Measurements from ENCODE around the gene MICALL1.
"Not testable (repeated sequence)": the region's sequence is repeated elsewhere in the genome, so short reads cannot be mapped to it uniquely, and the experiment has no call there.

The MICALL1 gene

DNA sequence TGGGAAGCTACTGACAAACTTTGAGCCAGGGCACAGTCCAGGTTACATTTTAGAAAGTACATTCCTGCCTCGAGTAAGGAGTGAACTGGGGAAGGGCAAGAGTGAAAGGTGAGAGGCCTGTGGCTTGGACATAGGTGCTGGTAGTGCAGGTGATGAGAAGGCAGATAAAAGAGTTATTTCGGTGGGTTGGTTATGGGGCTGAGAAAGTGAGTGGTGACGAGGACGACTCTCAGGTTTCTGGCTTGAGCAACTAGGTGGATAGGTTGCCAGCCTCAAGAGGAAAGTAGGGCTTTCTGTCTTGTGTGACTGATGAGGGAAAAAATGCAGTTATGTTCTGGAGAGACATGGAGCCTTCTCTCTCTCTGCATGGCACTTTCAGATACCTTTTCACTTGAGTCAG lies 51.1 kb downstream of the MICALL1 start:
- DNase-seq (ENCODE audit: low spot score): no peak

DNA sequence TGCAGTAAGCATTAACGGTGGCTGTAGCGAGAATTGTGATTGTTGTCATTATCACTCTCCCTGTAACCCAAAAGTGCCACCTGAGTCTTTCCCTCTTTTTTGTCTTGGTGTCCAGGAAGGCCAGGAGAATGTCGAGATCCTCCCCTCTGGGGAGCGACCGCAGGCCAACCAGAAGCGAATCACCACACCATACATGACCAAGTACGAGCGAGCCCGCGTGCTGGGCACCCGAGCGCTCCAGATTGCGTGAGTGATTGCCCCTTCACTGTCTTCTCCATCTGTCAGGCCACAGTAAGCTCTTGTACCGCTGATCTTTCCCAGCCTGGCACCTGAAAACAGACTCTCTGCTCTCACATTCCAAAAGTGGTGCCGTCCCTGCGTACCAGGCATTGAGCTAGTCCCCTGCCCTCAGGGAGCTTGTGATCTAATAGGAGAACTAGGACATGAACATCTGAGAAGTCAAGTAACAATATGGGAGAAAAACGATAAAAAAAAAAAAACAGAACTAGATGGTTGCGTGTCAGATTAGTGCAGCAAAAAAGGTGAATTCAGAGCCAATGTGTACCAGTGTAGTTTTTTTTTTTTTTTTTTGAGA lies 53.2 kb downstream of the MICALL1 start:
- DNase-seq (ENCODE audit: low spot score): no peak

DNA sequence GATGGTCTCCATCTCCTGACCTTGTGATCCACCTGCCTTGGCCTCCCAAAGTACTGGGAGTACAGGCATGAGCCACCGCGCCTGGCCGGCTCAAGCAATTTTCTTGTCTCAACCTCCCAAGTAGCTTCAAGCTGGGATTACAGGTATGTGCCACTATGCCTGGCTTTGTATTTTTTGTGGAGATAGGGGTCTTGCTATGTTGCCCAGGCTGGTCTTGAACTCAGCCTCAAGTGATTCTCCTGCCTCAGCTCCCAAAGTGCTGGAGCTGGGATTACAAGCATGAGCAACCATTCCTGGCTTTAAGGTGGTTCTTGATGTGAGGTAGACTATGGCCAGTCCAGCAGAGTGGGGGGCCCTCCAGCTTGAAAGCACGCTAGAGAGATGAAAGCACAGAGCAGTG lies 55.0 kb downstream of the MICALL1 start:
- no peak for DNase-seq (ENCODE audit: low spot score)

DNA sequence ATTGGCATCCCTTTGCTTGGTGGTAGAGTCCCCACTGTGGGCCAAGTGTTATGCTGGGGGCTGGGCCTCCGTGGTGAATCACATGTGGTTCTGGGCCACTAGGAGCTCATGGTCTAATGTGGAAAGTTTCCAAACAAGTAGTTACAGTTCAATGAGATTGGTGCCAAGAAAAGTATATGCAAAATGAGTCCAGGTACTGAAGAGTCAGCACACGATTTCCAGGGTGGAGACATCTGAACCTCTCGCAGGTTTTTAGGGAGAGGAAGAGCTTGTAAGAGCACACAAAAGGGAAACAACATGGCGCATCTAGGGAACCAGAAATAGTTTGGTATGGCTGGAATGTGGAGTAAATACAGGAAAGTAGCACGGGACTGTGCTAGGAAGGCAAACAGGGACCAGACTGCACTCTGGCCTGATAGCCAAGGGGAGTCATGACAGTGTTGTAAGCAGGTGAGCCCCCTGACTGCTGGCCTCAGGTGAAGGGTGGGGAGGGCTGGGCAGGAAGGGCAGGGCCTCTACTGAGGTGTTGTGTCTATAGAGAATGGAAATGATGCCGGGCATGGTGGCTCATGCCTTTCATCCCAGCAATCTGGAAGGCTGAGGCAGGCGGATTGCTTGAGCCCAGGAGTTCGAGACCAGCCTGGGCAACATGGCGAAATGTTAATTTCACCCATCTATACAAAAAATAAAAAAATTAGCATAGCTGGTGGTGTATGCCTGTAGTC lies 60.0 kb downstream of the MICALL1 start:
- DNase-seq (ENCODE audit: low spot score): no peak

DNA sequence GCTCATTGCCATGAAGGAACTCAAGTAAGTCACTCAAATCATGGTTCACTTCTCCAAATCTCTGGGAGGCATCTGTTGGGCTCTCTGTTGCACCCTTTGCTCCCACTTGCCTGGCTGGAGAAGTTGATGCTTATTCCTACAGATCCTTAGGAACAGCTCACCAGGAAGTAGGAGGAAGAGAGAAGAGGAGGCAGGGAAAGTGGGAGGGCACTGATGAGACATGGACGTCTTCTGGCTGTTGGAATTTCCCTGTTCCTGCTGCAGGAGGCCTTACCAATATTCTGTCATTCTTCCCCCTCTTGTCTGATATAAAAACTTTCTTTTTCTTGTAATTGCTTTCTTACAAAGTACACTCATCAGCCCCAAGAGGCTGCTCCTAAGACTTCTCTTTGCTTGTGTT lies 61.0 kb downstream of the MICALL1 start:
- DNase-seq (ENCODE audit: low spot score): no peak

DNA sequence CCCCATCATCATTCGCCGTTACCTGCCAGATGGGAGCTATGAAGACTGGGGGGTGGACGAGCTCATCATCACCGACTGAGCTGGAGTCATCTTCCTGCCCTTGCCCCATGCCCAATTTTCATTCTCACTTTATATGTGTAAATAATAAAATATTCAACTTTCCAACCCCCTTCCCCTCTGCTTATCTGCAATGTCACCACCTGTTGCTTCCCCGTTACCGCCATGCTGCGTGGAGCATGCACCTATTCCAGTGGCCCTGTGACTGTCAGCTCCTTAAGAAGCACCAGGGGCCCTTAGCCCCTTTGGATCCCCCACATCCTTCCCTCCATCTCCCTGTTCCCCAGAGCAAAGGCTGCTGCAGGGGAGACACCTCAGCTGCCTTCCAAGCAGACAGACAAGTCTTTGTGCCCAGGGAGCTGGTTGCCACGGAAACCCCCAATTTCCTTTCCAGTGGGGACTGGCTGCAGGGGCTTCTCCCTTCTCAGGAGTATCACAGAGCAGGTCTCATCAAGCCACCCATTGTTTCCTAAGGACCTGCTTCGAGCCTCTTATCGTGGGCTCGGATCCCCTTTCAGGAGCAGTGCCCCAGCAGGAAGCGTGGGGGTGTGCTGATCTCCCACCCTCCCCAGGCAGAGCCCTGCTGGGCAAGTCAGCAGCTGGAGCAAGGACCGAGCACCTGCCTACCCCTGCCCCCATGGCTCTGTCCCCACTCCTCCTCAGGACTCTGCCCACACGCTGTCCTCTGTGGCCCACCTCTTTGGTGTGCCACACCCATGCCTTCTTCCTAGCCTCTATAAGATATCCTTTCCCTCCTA lies 61.7 kb downstream of the MICALL1 start:
- DNase-seq (ENCODE audit: low spot score): no peak

DNA sequence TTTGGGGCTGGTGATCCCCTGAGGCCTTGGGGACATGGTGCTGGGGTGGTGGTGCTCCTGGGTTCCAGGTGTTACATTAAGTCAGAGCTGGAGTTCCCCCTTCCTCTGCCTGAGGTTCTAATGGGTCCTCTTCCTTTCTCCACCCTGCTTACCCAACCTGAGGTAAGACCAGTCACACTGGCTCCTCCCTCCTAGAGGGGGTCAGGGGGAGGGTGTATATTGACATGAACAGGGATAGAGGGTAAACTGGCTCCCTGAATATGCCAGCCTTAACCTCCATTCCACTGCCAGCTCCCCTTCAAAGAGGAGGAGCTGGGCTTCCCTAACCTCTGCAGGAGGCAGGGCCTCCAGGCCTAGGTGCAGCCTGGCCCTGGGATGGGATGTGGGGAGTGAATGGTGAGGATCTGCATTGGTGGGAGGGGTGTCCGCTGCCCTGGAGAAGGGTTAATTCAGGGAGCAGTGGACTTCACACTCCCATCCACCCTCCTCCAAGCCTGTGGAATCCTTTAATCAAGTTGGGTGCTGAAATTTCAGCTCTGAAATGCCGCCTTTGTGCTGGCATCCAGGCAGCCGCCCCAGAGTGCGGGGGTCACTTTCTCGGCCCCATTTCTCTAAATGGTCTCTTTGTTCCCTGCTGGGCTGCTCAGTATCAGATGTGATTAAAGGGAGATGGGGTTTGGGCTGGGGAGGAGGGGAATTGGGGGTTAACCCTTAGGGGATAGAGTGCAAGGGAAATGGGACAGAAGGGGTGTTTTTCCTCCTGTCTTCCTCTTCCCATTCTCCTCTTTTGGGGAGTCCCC lies 62.6 kb downstream of the MICALL1 start:
- DNase-seq (ENCODE audit: low spot score): no peak

DNA sequence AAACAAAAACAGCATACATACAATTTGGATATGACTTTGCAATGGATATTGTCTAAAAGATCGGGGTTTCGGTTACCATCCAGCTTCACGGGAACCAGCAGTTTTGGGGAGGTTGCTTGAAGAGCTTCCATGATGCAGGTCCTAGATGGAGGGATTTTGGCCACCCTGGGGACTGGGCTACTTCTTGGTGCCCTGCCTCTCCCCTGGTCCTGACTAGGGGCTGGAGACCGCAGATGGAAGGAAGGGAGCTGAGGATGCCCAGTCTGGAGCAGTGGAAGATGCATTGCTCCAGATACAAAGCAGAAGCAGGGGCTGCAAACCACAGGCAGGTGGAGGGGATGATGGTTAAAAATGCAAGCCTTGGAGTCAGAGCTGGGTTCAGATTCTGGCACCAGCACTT lies 64.8 kb downstream of the MICALL1 start:
- no peak for DNase-seq (ENCODE audit: low spot score)

DNA sequence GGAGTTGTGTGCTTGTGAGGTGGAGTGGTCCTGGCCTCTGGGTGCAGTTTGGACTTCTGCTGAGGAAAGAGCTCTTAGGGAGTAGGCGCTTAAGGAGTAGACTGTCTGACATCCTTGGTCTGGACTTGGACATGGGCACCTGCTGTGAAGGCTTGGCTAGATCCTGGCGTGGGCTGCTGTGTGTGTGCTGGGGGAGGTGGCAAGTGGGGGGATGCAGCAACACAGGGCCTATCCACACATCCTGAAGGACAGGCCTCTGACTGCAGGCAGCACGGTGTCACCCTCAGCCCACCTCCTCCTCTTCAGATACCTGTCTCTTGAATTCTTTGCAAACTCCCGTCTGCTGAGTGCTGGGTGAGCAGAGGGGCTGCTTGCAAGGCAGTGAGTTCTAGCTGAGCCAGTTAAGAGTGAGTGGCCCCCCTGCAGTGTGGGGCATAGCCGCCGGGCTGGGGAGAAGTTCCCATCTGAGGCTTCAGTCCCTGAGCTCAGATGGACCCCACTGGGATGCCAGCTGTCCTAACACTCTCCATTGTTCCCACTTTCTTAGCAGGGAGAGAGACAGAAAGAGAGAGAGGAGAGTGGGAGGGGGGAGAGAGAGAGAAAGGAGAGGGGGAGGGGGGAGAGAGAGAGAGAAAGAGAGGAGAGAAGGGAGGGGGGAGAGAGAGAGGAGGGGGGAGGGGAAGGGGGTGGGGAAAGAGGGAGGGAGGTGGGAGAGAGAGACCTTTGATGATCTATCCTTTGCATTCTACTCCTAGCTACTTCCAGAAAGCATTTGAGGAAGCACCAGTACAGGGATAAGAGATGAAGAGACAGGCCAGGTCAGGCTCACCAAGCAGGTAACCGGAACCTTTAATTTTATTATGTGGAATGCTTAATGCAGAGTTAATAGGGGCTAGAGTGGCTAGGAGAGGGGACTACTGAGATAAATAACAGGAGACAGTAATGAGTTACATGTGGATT lies 65.7 kb downstream of the MICALL1 start:
- no peak for DNase-seq (ENCODE audit: low spot score)

DNA sequence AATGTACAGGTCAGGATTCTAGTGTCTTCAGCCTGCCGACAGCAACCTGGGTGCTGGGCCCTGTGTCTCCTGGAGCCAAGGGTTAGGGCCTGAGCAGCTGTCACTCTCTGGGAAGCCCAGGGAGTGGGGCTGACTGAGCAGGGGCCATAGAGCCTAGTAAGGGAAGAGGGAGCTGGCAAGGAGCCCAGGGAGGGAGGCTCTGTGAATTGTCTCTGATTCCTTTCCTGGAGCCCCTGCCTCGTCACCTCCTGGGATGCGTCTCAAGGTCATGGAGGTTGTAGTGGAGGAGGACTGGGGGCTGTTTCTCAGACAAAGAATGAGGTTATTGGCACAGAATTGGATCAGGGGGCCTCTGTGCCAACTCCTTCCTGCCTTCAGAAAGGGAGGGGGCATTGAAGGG lies 66.4 kb downstream of the MICALL1 start:
- DNase-seq (ENCODE audit: low spot score): peak; percentile 42

DNA sequence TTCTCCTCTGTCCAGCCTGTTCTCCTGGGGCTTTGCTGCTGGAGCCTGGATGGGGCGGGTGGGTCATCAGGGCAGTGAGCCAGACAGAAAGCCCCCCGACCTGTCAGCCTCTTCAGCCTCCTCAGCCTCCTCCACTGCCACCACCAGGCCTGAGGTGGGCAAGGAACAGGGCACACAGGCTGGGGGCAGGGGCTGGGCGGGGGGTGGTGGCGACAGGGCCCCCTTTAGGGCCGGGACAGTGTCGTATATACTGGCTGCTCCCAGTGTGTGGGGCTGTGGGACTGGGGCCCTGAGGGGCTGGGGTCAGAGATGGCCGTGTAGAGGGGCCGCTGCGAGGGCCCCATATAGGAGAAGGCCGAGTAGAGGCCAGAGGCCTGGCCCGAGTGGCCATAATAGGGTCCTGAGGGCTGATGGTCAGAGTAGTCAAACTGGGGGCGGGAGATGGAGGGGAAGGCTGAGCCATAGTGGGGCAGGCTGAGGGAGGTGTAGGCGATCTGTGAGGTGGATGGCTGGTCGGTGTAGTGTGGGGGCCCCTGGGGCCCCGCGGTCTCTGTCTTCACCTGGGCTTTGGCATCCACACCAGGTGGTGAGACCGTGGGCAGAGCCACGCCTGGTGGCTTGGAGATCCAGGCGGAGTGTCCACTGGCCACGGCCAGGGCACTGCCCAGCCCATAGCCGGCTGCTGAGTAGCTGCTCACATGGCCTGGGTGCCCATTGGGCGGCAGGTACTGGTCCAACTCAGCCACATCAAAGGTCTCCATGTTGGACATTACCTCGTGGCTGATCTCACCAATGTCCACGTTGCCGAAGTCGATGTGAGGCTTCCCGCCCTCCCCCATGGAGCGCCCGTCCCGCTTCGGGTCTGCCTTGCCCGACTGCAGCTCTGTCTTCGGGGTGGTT lies 67.4 kb downstream of the MICALL1 start:
- DNase-seq (ENCODE audit: low spot score): no peak

DNA sequence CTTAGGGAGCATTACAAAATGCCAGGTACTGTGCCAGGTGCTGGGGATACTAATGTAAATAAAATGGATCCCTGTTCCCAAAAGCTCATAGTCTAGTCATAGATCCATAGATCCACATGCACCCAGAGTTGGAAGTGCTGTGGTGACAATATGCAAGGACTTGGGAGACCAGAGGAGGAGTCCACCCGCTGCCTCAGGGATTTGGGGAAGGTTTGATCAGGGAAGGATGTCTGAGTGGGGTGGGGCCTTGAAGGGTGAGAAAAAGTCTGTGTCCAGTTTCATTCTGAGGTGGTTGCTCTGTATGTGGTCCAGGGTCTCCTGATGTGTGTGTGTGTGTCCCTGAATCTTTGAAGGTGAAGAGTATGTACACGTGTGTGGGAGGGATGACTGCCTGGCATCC lies 69.1 kb downstream of the MICALL1 start:
- DNase-seq (ENCODE audit: low spot score): no peak

DNA sequence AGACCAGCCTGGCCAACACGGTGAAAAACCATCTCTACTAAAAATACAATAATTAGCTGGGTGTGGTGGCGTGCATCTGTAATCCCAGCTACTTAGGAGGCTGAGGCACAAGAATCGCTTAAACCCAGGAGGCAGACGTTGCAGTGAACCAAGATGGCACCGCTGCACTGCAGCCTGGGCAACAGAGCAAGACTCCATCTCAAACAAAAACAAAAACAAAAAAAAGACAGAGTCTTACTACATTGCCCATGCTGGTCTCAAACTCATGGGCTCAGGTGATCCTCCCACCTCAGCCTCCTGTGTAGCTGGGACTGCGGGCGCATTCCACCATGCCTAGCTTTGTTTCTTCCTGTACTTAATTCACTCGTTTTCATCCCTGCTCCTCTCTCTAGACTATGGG lies 69.9 kb downstream of the MICALL1 start:
- not testable (repeated sequence) for DNase-seq (ENCODE audit: low spot score)

DNA sequence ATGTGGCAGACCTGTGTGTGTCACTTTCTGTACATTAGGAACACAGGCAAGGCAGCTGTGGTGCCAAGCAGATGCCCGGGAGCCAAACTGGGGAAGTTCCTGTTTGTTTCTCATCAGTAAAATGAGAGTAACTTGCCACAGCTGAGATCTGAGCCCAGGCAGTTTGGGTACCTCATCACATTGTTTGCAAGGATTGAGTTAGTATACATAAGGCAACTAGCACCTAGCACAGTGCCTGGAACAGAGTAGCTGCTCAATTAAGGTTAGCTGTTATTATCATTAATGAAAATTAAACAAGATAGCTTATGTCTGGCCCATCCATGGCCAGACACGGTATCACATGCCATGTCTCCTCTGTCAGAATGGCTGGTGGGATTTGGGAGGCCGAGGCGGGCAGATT lies 70.5 kb downstream of the MICALL1 start:
- no peak for DNase-seq (ENCODE audit: low spot score)

DNA sequence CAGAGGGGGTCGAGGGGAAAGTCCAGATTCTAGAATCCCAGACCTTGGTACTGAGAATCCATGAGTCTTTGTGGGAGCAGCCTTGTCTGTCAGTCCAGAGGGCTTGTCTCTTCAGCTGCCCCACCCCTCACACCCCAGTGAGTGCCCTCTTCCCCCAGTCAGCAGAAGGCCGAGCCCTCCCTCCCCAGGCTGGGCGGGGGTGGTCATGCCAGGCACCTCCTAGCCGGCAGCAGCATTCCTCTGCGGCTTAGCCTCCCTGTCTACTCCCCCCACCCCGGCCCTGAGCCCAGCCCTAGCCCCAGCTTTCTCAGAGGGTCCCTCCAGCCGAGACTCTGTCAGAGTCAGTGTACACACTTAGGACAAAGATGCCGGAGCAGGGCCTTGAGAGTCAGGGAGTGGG lies 73.7 kb downstream of the MICALL1 start:
- no peak for DNase-seq (ENCODE audit: low spot score)

DNA sequence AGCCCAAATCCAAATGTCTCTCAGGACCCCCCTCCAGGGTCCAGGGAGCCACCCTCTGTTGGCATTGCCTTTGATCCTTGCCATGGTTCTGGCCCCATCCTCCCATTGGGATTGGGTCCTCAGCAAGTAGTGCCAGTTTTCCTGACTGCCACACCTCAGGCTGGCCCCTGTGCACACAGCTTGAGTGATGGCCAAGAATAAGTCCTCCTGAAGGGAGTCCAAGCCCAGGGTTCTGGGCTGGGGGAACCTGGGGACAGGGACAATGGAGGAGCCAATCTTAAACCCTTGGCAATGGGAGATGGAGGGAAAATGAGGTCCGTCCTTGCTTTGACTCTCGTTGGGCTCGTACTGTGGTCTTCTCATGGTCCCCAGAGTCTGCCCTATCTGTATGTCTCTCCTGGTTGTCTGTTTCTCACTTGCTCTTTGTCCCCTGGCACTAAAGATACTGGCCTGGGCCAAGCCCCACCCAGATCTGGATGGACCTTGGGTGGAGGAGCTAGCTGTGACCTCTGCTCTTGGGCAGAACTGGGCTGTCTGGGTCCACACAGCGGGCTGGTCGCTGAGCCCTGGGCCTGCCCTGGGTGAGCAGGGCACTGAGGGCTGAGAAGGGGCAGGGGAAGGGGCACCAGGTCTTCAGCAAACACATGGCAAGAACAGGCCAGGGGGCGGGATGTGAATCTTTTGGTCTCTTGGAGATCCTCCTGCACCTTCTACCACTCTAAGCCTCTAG lies 75.3 kb downstream of the MICALL1 start:
- no peak for DNase-seq (ENCODE audit: low spot score)

DNA sequence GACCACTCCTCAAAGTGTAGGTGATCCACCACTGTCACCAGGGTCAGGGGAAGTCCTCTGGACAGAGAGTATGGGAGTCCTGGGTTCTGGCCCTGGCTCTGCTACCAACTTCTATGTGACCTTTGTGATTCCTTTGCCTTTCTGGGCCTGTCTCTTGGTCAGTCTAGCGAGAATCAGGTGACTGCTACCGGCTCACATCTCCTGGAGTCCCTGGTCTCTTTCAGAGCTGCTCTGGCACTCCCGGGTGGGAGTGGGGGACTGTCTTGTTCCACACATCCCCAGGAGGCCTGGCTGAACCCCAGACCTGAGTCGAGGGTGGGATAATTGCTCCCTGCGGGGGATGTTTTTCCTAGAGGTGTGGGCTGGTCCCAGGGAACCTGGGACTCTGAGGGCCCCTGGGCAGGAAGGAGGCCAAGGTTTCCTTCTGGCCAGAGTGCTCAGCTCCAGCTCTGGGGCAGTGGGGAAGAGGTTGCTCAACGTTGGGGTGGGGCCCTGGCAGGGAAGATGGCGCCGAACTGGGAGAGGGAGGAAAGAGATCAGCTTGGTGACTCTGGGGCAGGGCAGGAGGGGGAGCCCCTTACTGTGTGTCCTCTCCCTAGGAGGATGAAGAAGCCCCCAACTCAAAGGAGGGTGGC lies 76.2 kb downstream of the MICALL1 start:
- DNase-seq (ENCODE audit: low spot score): no peak

DNA sequence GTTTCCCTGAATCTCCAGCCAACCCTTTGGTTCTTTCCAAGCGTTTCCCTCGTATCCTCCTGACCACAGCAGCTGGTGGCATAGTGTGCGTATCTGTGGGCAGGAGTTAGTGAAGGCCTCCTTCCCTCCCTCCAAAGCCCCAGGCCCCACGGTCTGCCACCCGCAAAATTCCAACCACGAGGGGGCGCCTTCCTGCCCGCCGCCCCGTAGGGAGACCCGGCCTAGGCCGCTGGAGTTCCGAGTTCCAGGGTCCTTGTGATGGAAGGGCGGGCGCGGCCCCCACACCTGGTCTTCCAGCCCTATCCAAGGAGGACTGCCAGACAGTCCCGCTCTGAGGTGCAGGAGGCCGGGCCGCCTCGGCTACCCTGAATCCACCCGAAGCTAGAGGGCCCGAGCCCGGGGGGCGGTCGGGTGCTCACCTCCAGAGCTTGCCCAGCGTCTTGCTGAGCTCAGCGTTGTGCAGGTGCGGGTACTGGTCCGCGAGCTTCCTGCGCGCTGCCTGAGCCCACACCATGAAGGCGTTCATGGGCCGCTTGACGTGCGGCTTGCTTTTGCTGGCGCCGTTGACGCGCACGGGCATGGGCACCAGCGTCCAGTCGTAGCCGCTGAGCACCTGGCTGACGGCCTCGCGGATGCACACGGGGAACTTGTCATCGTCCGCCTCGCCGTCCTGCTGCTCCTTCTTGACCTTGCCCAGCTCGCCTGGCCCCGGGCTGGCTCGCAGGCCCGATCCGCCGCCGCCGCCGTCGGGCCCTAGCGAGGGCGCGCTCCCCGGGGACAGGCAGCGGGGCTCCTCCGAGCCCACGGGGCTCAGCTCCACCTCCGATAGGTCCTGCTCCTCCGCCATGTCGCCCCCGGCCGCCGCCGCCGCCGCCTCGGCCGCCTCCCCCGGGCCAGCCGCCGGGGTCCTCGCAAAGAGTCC lies 77.1 kb downstream of the MICALL1 start:
- no peak for DNase-seq (ENCODE audit: low spot score)

All from kidney capillary endothelial cell (primary cell).